KBM-7 (cell line): ENCODE data around the gene CALD1.
"Not testable (repeated sequence)": the region's sequence is repeated elsewhere in the genome, so short reads cannot be mapped to it uniquely, and the experiment has no call there.

ENCODE experiments used
- DNase-seq: peaks from one replicate; pipeline ENCODE4 v3.0.0-alpha.2; 2015
- in situ Hi-C: fragments of 300-500 bp; cut with MboI; formaldehyde crosslinking; loops from 2 replicates; pipeline ENCODE4 v1.14.3; 2020; ENCODE audit warnings: low sequenced_read_pairs, low pct_unique_long_range_greater_than_20kb, mixed read lengths

CALD1 gene

GRCh38 chr7:134954197-134955082, 175.0 kb downstream of the CALD1 start:
- peak; percentile 28 for DNase-seq
- in situ Hi-C loops = no loop called here

DNA sequence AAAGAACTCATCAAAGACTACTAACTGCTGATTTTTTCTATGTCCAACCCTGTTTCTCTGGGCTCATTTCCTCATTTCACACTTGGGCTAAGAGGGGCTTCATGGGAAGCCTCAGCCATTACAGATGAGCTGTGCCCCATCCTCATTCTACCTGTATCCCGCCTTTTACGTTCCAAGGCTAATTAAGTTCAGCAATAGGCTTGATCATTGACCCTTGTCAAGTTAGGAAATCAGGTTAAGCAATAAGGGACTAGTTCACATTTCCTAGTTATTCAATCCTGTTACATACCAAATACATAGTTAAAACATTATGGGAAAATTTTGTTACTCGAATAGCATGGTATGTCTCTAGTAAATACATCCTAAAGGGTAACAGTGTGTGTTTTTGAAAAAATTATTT, 177.6 kb downstream of the CALD1 start:
- in situ Hi-C loops = no loop called here

DNA sequence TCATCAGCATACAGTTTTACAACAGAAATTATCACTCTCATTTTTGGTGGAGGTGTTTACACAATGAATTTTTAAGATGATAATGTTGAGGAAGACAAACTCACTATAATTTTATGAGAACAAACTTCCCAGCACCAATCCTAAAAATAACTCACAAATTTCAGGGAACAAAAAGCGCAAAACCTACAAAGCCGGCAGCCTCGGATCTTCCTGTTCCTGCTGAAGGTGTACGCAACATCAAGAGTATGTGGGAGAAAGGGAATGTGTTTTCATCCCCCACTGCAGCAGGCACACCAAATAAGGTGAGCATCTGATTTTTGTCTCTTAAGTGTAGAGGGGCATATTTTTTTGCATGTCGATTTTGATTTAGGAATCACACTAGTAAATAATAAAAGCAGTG, 180.4 kb downstream of the CALD1 start:
- no peak for DNase-seq
- in situ Hi-C loops = no loop called here

More for the DNA sequence above, 177.6 kb downstream of the CALD1 start:
- no peak for DNase-seq

DNA sequence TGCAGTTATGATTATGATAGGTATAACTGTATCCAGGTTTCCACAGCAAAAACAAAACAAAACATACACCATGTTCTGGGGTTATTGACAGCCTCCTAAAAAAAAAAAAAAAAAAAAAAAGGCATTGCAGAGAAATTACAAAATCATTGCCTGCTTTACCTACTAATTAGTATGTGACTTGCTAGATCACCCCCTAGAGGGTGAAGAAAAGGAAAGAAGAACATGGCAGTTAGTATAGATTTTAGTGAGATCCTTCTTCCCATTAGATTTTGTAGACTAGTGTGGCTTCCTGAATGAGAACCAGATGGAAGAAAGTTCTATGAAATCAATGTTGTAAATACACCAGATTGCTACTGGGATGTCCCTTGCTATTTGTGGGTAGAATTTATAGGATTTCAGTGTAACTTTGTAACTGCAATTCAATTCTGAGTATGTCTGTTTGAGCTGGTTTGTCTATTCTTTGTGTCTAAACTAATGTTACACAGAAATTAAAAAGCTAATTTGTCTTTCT, 182.9 kb downstream of the CALD1 start:
- DNase-seq = no peak
- in situ Hi-C loops = no loop called here

GRCh38 chr7:134963036-134963435, 183.6 kb downstream of the CALD1 start:
- in situ Hi-C loops = no loop called here
- no peak for DNase-seq

- no peak for DNase-seq
- in situ Hi-C loops = no loop called here
Measured at GRCh38 chr7:134966691-134967090, 187.3 kb downstream of the CALD1 start.

GRCh38 chr7:134968110-134968509, 188.7 kb downstream of the CALD1 start:
- in situ Hi-C loops = no loop called here
- no peak for DNase-seq

DNA sequence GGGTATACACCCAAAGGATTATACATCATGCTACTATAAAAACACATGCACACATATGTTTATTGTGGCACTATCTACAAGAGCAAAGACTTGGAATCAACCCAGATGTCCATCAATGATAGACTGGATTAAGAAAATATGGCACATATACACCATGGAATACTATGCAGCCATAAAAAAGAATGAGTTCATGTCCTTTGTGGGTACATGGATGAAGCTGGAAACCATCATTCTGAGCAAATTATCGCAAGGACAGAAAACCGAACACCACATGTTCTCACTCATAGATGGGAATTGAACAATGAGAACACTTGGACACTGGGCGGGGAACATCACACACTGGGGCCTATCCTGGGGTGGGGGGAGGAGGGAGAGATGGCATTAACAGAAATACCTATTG, 202.2 kb downstream of the CALD1 start:
- in situ Hi-C loops = loop anchor here (25.0 kb wide), 1 partner anchor 181 kb away; the partner anchor contains the start of gene CYREN

DNA sequence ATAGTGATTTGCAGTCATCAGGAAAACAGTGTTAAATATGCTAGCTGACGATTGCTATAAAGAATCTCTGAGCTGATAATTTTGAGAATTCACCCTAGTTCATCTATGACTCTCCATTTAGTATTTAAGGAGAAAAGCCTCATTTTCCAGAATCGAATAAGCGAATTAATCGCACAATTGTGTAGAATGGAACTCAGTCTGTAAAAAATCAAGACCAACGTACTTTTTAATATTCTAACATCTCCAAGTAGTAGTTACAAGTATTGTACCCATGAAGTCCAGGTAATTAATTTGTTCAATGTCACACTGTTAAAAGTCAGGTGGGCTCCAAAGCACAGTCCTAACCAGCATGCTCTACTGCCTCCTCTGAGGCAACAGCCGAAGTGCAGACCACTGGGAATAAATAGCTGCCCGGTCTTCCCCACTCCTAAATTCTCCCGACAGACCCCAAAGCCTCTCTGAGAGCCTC, 206.5 kb downstream of the CALD1 start:
- DNase-seq = no peak
- in situ Hi-C loops = loop anchor here (25.0 kb wide), 1 partner anchor 176 kb away; the partner anchor contains the start of gene CYREN

More for the DNA sequence above, 202.2 kb downstream of the CALD1 start:
- not testable (repeated sequence) for DNase-seq

DNA sequence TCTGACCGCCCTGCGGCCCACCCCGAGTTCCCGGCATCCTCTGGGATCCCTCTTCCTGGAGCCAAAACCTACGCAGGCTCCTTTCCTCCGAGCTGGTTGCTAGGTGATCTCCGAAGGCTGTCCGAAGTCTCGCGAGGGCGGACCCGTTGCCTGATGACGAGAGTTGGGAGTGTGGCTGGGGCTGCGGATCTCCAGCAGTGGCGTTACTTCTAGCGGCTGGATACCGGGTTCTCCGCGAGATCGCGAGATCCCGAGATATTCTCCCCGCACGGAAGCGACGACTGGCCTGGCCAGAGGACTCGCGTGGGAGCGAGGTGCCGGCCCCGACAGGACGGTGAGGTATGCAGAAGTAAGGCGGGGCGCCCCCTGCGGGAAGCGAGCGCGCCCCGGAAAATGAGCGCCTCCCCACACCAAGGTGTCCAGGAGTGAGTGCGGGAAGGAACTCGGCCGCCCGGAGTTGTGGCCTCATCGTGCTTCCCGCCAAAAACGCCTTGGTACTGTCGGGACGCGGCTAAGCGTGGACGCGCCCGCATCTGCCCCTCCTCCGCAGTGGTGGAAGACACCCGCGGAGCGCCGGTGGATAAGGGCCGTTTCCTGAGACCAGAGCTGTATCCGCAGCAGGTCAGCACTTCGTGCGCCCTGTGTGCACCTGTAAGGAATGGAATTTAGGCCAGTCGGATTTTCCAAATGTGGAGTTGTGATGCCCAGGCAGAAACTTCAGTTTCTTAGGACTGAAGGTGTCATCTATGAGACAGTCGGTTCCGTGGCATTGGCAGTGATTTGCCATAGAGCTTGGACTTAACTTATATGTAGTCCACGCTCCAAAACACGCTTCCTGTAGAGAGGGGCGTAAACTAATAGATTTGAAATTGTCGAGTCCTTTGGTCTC, 207.2 kb downstream of the CALD1 start, which contains the start of gene AGBL3:
Gene AGBL3 (plus strand): TSS at position 146 of the 889 bp plus-strand sequence. CDS start 1,426 bp downstream, outside the sequence.
- peak; percentile 94 for DNase-seq
- in situ Hi-C loops = loop anchor here (25.0 kb wide), 1 partner anchor 176 kb away; the partner anchor contains the start of gene CYREN

GRCh38 chr7:134988161-134988560, 208.7 kb downstream of the CALD1 start:
- no peak for DNase-seq
- in situ Hi-C loops = loop anchor here (25.0 kb wide), 1 partner anchor 174 kb away; the partner anchor contains the start of gene CYREN

DNA sequence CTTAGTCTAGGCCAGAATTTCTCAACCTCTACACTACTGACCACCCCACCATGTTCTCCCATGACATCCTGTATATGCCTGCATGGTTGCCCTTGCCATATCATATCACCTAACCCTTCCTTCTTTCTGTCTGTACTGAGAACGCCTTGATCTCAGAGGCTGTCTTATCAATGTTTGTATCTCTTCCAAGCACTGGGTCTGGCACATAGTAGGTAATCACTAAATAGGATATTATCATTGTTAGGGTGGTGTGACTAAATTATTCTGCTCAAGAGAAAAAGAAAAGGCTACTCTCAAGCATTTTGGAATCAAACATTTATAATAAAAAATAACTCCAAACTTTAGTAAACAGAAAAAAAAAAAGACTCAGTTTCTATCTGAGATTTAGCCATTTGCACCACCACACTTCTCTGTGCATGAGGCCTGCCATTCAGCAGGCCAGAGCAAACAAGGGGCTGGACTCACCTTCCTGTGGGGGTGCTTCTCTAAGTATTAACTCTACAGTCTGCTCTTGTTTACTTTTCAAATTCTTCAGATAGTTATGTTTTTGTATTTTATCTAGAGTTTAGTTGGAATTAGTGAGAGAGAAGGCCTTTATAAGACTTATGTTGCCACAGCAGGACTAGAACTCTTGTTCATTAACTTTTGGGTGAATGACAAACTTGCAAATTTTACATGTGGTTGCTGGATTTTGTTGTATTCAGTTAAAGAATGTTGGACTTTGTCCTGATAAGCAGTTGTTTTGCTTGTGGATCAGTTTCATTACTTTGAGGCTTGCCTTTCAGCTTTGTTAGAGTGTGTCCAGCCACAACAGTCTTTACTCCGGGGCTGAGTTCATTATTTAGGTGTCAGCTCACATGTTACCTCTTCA, 212.3 kb downstream of the CALD1 start:
- no peak for DNase-seq
- in situ Hi-C loops = loop anchor here (25.0 kb wide), 1 partner anchor 171 kb away; the partner anchor contains the start of gene CYREN

- in situ Hi-C loops = loop anchor here (25.0 kb wide), 1 partner anchor 170 kb away; the partner anchor contains the start of gene CYREN
Measured at GRCh38 chr7:134992626-134993179, 213.3 kb downstream of the CALD1 start.

GRCh38 chr7:134993877-134994456, 214.5 kb downstream of the CALD1 start:
- in situ Hi-C loops = loop anchor here (25.0 kb wide), 1 partner anchor 168 kb away; the partner anchor contains the start of gene CYREN
- no peak for DNase-seq

More at GRCh38 chr7:134992626-134993179, 213.3 kb downstream of the CALD1 start:
- DNase-seq = no peak

DNA sequence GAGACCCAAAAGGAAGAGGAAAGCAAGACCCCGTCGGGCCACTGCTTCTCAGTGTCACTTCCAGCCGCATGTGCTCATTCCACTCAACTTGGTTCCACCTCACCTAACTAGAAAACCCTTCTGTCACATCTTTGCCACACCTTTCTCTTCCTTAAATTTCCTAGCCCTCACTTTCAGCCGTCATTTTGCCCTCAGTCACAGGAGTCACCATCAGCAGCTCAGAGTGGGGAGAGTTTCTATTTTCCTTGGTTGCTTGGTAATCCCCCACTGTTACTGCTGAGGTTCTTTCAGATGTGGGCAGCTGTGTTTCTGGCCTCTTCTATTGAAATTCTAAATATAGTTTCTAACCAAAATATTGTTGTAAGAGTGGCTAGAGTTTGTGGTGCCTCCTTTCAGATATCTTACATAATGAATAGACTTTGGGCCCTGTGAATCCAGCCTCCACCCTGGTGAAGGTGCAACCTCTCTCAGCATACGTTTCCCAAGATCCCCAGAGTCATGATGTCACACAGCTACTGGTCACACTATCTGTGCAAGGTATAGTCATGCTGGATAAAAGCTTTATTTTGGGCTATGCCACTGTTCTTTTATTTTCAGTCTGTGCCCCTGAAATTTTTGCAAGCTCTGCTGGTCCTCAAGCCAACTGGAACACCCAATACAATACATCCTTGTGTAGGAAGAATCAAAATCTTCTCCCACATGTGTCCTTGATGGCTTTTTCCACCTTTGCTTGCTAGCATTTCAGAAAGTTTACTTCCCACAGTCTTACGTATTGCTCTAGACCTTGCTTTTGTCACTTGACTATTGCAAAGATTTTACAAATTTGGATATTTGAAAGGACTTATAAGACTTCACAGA, 216.0 kb downstream of the CALD1 start:
- in situ Hi-C loops = loop anchor here (25.0 kb wide), 1 partner anchor 167 kb away; the partner anchor contains the start of gene CYREN
- no peak for DNase-seq

GRCh38 chr7:134996097-134996550, 216.7 kb downstream of the CALD1 start:
- DNase-seq = no peak

More at GRCh38 chr7:134996097-134996550, 216.7 kb downstream of the CALD1 start:
- in situ Hi-C loops = loop anchor here (25.0 kb wide), 1 partner anchor 166 kb away; the partner anchor contains the start of gene CYREN
